Upper lobe of left lung (tissue), 4 donors: ENCODE measurements around the gene ZBED5.

Experiments
- CTCF ChIP-seq, 6 experiments: fragments of 450-650 bp in 4 of 6; fragments of 200-600 bp in 2 of 6; sonication (generic) in 2 of 6; IDR thresholded peaks; one replicate each; pipeline ENCODE4 v1.5.1; 2016 to 2019; ENCODE audit warnings: antibody characterized with exemption in 6 of 6
- EP300 ChIP-seq, 4 donors: sonication (generic); formaldehyde crosslinking; IDR thresholded peaks; one replicate each; pipeline ENCODE4 v1.5.1; 2017; ENCODE audit warnings: antibody characterized with exemption in 4 of 4, control low read depth in 2 of 4
- POLR2A ChIP-seq, 4 donors: fragments of 450-650 bp; IDR thresholded peaks; one replicate each; pipeline ENCODE4 v1.5.1; 2016 to 2017; ENCODE audit warnings: antibody characterized with exemption in 4 of 4, mild to moderate bottlenecking in 2 of 4
- POLR2AphosphoS5 ChIP-seq, 2 donors: sonication (generic); formaldehyde crosslinking; IDR thresholded peaks; one replicate each; pipeline ENCODE4 v1.5.1; 2017; ENCODE audit warnings: antibody characterized with exemption in 2 of 2

DNA sequence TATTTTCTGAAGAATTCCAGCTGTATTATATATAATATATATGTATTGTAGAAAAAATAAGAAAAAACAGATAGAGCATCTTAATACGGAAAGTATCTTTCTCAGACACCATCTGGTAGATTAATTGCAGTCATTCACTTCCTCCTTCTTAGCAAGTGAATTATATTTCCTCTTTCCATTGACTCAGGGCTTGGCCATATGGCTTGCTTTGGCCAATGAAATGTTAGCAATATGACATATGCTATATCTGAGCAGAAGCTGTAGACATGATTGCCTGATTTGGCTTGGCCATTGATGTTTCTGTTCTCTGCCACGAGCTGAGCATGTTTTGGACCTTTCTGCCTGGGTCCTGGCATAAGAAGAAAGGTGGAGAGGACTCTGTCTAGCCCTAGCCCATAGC, 34.4 kb upstream of the ZBED5 start:
- TF ChIP-seq CTCF (IDR thresholded peaks at IDR 0.05) (no peak), POLR2A (IDR thresholded peaks at IDR 0.05) (no peak), EP300 (IDR thresholded peaks at IDR 0.05) (no peak), POLR2AphosphoS5 (IDR thresholded peaks at IDR 0.05) (no peak)
